PFSK-1 (cell line): Measurements from ENCODE around the gene NLRP8.
"Not testable (repeated sequence)": the region's sequence is repeated elsewhere in the genome, so short reads cannot be mapped to it uniquely, and the experiment has no call there.

Source experiments
- POLR2AphosphoS5 ChIP-seq: IDR thresholded peaks from 2 replicates; pipeline ENCODE4 v1.6.1; 2012; ENCODE audit warnings: low read depth, mild to moderate bottlenecking, control low read depth, low read length, moderate library complexity
- SIN3A ChIP-seq: IDR thresholded peaks from 2 replicates; pipeline ENCODE4 v1.6.1; 2012; ENCODE audit warnings: mild to moderate bottlenecking, low read length, moderate library complexity, borderline replicate concordance; ENCODE audit not compliant: insufficient read depth
- TF ChIP-seq, protein P1 (sequence below), 2 experiments: IDR thresholded peaks; 2 replicates each; pipeline versions ENCODE4 v1.6.1 to v1.8.0; 2011 to 2012; ENCODE audit warnings: low read depth in 2 of 2, low read length in 2 of 2, control low read depth in 1 of 2, inconsistent platforms in 1 of 2, mild to moderate bottlenecking in 1 of 2, moderate library complexity in 1 of 2; ENCODE audit not compliant: insufficient read depth in 1 of 2

GRCh38 chr19:56020355-56020975 lies 72.8 kb downstream of the NLRP8 start:
- TF ChIP-seq POLR2AphosphoS5, SIN3A: not testable (repeated sequence)
- TF ChIP-seq, protein P1, sequence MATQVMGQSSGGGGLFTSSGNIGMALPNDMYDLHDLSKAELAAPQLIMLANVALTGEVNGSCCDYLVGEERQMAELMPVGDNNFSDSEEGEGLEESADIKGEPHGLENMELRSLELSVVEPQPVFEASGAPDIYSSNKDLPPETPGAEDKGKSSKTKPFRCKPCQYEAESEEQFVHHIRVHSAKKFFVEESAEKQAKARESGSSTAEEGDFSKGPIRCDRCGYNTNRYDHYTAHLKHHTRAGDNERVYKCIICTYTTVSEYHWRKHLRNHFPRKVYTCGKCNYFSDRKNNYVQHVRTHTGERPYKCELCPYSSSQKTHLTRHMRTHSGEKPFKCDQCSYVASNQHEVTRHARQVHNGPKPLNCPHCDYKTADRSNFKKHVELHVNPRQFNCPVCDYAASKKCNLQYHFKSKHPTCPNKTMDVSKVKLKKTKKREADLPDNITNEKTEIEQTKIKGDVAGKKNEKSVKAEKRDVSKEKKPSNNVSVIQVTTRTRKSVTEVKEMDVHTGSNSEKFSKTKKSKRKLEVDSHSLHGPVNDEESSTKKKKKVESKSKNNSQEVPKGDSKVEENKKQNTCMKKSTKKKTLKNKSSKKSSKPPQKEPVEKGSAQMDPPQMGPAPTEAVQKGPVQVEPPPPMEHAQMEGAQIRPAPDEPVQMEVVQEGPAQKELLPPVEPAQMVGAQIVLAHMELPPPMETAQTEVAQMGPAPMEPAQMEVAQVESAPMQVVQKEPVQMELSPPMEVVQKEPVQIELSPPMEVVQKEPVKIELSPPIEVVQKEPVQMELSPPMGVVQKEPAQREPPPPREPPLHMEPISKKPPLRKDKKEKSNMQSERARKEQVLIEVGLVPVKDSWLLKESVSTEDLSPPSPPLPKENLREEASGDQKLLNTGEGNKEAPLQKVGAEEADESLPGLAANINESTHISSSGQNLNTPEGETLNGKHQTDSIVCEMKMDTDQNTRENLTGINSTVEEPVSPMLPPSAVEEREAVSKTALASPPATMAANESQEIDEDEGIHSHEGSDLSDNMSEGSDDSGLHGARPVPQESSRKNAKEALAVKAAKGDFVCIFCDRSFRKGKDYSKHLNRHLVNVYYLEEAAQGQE (IDR thresholded peaks at IDR 0.05; ENCODE audit: insufficient read depth in 1 of 2, low read depth in 2 of 2, low read length in 2 of 2) = 0 out of 4 replicates have a peak, but pooled peaks of 1 of the 2 experiments have one; percentile 65
